NB4 (cell line): ENCODE data around the gene UTP25.

Experiments used
- CTCF ChIP-seq: IDR thresholded peaks from one replicate; pipeline ENCODE4 v1.5.1; 2012; ENCODE audit warnings: low read depth, low read length
- MYC ChIP-seq: IDR thresholded peaks from 2 replicates; pipeline ENCODE4 v1.6.1; 2011; ENCODE audit warnings: low read depth, low read length
- POLR2A ChIP-seq: IDR thresholded peaks from 2 replicates; pipeline ENCODE4 v1.6.1; 2011; ENCODE audit warnings: mild to moderate bottlenecking; ENCODE audit not compliant: insufficient read length; ENCODE audit errors: extremely low read depth
- TF ChIP-seq, protein P1 (sequence below): IDR thresholded peaks from 2 replicates; pipeline ENCODE4 v1.6.1; 2011; ENCODE audit warnings: low read depth, low read length

GRCh38 chr1:209886219-209886536 is 58.4 kb downstream of the UTP25 start:
- no peak for TF ChIP-seq CTCF
- TF ChIP-seq POLR2A, result no peak
- TF ChIP-seq, protein P1, sequence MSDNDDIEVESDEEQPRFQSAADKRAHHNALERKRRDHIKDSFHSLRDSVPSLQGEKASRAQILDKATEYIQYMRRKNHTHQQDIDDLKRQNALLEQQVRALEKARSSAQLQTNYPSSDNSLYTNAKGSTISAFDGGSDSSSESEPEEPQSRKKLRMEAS, result no peak
- no peak for TF ChIP-seq MYC
